Thyroid gland (tissue), 4 donors: ENCODE data around the gene DYNC2I2. TPM values are rescaled to one million over a fixed set of nuclear protein-coding genes. Genes with fewer than 3 reads are reported as not detected.
"Not testable (repeated sequence)": the region's sequence is repeated elsewhere in the genome, so short reads cannot be mapped to it uniquely, and the experiment has no call there.

Source experiments
- DNase-seq, 2 donors: peaks; one replicate each; pipeline ENCODE4 v3.0.0-alpha.2; 2019
- H3K27ac ChIP-seq, 3 donors: fragments of 200-600 bp; sonication (generic); 1 replicate in 2 of 3; 2 replicates in 1 of 3; pipeline ENCODE4 v1.5.1; 2016 to 2019; ENCODE audit warnings: mild to moderate bottlenecking in 1 of 3, moderate library complexity in 1 of 3
- H3K27me3 ChIP-seq: fragments of 200-600 bp; sonication (generic); one replicate; pipeline ENCODE4 v1.5.1; 2019
- H3K36me3 ChIP-seq, 2 donors: fragments of 200-600 bp; sonication (generic); one replicate each; pipeline ENCODE4 v1.5.1; 2016 to 2019
- H3K4me1 ChIP-seq, 2 donors: fragments of 200-600 bp; sonication (generic); one replicate each; pipeline ENCODE4 v1.5.1; 2017 to 2019
- H3K4me3 ChIP-seq, 3 donors: fragments of 200-600 bp; sonication (generic); replicated peaks in 1 of 3; 1 replicate in 2 of 3; 2 replicates in 1 of 3; pipeline ENCODE4 v1.5.1; 2016; ENCODE audit warnings: mild to moderate bottlenecking in 1 of 3
- H3K9me3 ChIP-seq: fragments of 200-600 bp; sonication (generic); one replicate; pipeline ENCODE4 v1.5.1; 2017
- POLR2A ChIP-seq, 2 donors: fragments of 450-650 bp; IDR thresholded peaks; one replicate each; pipeline ENCODE4 v1.6.1; 2017; ENCODE audit warnings: antibody characterized with exemption in 2 of 2, mild to moderate bottlenecking in 2 of 2, moderate library complexity in 1 of 2
- WGBS, 2 donors: methylation state at CpG; one replicate each; pipeline ENCODE4 v1.1.5; 2017; 5-methylcytosine and 5-hydroxymethylcytosine counted together
- intact Hi-C: fragments of 100-400 bp; cut with DNase I; formaldehyde crosslinking; loops from one replicate; pipeline ENCODE4 v1.15.1; 2023
- total RNA-seq, 4 donors: library from RNA; depleted of rRNA; stranded (reverse); fragments of >200 nt; gene quantifications; one replicate each; pipeline ENCODE4 v1.2.3, GENCODE V29; 2016
- TF ChIP-seq, protein P1 (sequence below), 6 experiments: fragments of 200-600 bp in 3 of 6; fragments of 450-650 bp in 3 of 6; sonication (generic) in 3 of 6; IDR thresholded peaks; one replicate each; pipeline ENCODE4 v1.5.1; 2016 to 2019; ENCODE audit warnings: antibody characterized with exemption in 6 of 6, mild to moderate bottlenecking in 2 of 6, inconsistent platforms in 1 of 6, moderate library complexity in 1 of 6

Gene DYNC2I2
- total RNA-seq, 4 donors from 2014 or later: 86.1 to 179 (median 132) TPM

DNA sequence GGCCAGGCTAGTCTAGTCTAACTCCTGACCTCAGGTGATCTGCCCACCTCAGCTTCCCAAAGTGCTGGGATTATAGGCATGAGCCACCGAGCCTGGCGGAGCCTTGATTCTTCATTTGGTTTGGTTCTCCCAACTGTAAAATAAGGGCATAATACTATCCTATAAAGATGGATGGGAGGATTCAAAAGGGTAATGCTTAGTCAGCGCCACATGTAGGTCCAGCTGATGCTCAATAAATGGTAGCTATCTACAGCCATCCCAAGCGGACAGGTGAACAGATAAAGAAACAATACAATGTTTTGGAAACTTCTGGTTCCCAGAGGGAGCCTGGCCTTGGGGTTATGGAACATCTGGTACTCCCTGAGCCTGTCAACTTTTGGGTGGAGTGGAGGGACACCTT, 18.7 kb upstream of the DYNC2I2 start:
- Histone ChIP-seq H3K27me3 (no peaks in the 10 kb centered on the region), H3K4me1 (no peaks in the 10 kb centered on the region), H3K27ac (no peak overlapping the region), H3K9me3 (no peaks in the 10 kb centered on the region), H3K4me3 (no peak overlapping the region), H3K36me3 (no peaks in the 10 kb centered on the region)
- no peak for TF ChIP-seq POLR2A (IDR thresholded peaks at IDR 0.05)
- TF ChIP-seq, protein P1, sequence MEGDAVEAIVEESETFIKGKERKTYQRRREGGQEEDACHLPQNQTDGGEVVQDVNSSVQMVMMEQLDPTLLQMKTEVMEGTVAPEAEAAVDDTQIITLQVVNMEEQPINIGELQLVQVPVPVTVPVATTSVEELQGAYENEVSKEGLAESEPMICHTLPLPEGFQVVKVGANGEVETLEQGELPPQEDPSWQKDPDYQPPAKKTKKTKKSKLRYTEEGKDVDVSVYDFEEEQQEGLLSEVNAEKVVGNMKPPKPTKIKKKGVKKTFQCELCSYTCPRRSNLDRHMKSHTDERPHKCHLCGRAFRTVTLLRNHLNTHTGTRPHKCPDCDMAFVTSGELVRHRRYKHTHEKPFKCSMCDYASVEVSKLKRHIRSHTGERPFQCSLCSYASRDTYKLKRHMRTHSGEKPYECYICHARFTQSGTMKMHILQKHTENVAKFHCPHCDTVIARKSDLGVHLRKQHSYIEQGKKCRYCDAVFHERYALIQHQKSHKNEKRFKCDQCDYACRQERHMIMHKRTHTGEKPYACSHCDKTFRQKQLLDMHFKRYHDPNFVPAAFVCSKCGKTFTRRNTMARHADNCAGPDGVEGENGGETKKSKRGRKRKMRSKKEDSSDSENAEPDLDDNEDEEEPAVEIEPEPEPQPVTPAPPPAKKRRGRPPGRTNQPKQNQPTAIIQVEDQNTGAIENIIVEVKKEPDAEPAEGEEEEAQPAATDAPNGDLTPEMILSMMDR (IDR thresholded peaks at IDR 0.05): no peak
- WGBS, 2 donors: 91 to 94% methylated on average over 4 of the region's 4 CpGs
- no peak for DNase-seq
- intact Hi-C loops: no loop called here

DNA sequence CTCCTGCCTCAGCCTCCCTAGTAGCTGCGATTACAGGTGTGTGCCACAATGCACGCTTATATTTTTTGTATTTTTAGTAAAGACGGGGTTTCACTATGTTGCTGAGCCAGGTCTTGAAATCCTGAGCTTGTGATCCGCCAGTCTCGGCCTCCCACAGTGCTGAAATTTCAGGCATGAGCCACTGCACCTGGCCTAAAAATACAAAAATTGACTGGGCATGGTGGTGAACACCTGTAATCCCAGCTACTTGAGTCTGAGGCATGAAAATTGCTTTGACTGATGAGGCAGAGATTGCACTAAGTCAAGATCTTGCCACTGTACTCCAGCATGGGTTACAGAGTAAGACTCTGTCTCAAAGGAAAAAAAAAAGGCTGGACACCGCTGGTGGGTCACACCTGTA, 13.1 kb upstream of the DYNC2I2 start:
- Histone ChIP-seq H3K27me3 (no peaks in the 10 kb centered on the region), H3K36me3 (no peaks in the 10 kb centered on the region), H3K9me3 (no peaks in the 10 kb centered on the region), H3K27ac (no peak overlapping the region), H3K4me1 (no peaks in the 10 kb centered on the region), H3K4me3 (no peak overlapping the region)
- WGBS, 2 donors: 88 to 93% methylated on average over 6 of the region's 6 CpGs
- intact Hi-C loops: no loop called here
- DNase-seq: no peak
- TF ChIP-seq, protein P1 (IDR thresholded peaks at IDR 0.05): no peak
- no peak for TF ChIP-seq POLR2A (IDR thresholded peaks at IDR 0.05)

DNA sequence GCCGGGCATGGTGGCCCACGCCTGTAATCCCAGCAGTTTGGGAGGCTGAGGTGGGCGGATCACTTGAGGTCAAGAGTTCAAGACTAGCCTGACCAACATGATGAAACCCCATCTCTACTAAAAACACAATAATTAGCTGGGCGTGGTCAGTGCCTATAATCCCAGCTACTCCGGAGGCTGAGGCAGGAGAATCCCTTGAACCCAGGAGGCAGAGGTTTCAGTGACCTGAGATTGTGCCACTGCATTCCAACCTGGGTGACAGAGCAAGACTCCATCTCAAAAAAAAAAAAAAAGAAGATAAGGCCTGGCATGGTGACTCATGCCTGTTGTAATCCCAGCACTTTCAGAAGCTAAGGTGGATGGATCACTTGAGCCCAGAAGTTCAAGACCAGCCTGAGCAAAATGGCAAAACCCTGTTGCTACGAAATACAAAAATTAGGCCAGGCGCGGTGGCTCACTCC, 9.9 kb upstream of the DYNC2I2 start:
- H3K27ac ChIP-seq, H3K27me3 ChIP-seq, intact Hi-C loops, H3K4me3 ChIP-seq, H3K36me3 ChIP-seq, H3K4me1 ChIP-seq, DNase-seq, H3K9me3 ChIP-seq: not testable (repeated sequence)
- WGBS, 2 donors: 87 to 95% methylated on average over 8 of the region's 8 CpGs

DNA sequence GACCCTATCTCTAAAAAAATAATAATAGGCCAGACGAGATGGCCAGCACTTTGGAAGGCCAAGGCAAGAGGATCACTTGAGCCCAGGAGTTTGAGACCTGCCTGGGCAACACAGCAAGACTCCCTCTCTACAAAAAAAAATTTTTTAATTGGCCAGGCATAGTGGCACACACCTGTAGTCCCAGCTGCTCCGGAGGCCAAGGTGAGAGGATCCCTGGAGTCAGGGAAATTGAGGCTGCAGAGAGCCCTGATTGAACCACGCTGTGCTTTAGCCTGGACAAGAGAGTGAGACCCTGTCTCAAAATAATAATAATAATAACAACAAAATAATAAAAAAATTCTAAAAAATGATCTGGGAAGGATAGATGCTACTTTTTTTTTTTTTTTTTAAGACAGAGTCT, 1.1 kb upstream of the DYNC2I2 start:
- H3K4me1 ChIP-seq: peaks cover 4 to 11% of the 10 kb centered on the region in 2 donors
- no peak overlapping the region for H3K4me3 ChIP-seq
- TF ChIP-seq POLR2A (IDR thresholded peaks at IDR 0.05): no peak
- TF ChIP-seq, protein P1 (IDR thresholded peaks at IDR 0.05): no peak
- intact Hi-C loops: no loop called here
- H3K27me3 ChIP-seq: no peaks in the 10 kb centered on the region
- no peaks in the 10 kb centered on the region for H3K36me3 ChIP-seq
- H3K9me3 ChIP-seq: no peaks in the 10 kb centered on the region
- 91 to 94% methylated on average over 3 of the region's 3 CpGs for WGBS, 2 donors
- no peak for DNase-seq
- no peak overlapping the region for H3K27ac ChIP-seq

DNA sequence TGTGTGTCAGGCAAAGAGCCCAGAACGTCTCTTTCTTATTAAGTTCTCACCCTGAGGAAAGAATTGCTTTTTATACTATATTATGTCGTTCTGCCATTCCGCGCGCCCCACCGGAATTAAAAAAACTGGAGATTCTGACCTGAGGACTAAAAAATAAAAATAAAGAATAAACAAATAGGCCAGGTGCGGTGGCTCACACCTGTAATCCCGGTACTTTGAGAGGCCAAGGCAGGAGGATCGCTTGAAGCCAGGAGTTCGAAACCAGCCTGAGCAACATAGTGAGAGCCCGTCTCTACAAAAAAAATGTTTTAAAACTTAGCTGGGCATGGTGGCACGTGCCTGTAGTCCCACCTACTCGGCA, 677 bp upstream of the DYNC2I2 start:
- no peaks in the 10 kb centered on the region for H3K27me3 ChIP-seq
- H3K4me3 ChIP-seq: no peak overlapping the region
- H3K27ac ChIP-seq: peak overlapping the region; percentile 98 to 99 (median 99)
- H3K36me3 ChIP-seq: no peaks in the 10 kb centered on the region
- WGBS, 2 donors: 95 to 96% methylated on average over 13 of the region's 13 CpGs
- DNase-seq: no peak
- peaks cover 4 to 11% of the 10 kb centered on the region in 2 donors for H3K4me1 ChIP-seq
- no peaks in the 10 kb centered on the region for H3K9me3 ChIP-seq
- intact Hi-C loops: no loop called here
- TF ChIP-seq, protein P1 (IDR thresholded peaks at IDR 0.05): no peak
- no peak for TF ChIP-seq POLR2A (IDR thresholded peaks at IDR 0.05)

DNA sequence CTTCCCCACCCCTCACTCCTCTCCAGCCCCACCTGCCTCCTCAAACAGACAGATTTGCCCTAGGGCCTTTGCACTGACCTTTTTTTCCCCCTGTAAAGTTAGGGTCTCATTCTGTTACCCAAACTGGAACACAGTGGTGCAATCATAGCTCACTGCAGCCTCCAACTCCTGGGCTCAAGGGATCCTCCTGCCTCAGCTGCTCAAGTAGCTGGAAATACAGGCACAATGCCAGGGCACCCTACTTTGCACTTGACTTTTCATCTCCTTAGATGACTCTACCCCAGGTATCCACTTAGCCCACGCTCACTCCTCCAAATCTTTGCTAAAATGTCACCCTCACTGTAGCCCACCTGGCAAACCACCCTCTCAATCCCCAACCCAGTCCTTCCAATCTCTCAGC, 2.2 kb downstream of the DYNC2I2 start:
- 54 to 78% methylated on average over 1 of the region's 1 CpG for WGBS, 2 donors
- intact Hi-C loops: no loop called here

More for the DNA sequence above, 2.2 kb downstream of the DYNC2I2 start:
- Histone ChIP-seq H3K27ac (no peak overlapping the region), H3K36me3 (no peaks in the 10 kb centered on the region), H3K4me1 (peaks cover 4 to 11% of the 10 kb centered on the region in 2 donors), H3K4me3 (no peak overlapping the region), H3K27me3 (no peaks in the 10 kb centered on the region), H3K9me3 (no peaks in the 10 kb centered on the region)
- peak; percentile 62 to 72 for DNase-seq
- TF ChIP-seq POLR2A (IDR thresholded peaks at IDR 0.05): no peak
- TF ChIP-seq, protein P1 (IDR thresholded peaks at IDR 0.05): no peak
